GM19193 (cell line): ENCODE data around the gene RASA1.

Source experiments
- POLR2A ChIP-seq: IDR thresholded peaks from 4 replicates; pipeline ENCODE4 v1.6.1; 2011; ENCODE audit not compliant: insufficient read depth, insufficient read length; ENCODE audit errors: extremely low read depth

RASA1 gene

DNA sequence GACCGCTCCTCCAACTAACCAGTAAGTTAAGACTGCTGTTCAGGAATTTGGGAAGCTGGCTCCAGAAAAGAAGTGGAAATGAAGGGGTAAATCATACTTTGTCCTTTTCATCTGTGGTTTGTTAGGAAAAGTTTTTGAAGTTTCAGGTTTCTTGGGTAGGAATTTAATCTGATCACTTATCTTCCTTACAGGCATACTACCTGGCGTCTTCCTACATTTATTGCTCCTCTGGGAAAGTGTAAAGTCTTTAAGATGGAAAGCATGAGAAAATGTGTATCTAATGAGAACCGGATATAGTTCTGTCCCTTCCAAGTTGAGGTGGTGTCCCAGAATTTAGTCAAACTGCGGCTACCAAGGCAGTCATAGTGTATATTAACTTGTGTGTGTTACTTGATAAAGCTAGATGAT, 1.3 kb downstream of the RASA1 start:
- no peak for TF ChIP-seq POLR2A

GRCh38 chr5:87276655-87277054, 9.0 kb downstream of the RASA1 start:
- TF ChIP-seq POLR2A = no peak

DNA sequence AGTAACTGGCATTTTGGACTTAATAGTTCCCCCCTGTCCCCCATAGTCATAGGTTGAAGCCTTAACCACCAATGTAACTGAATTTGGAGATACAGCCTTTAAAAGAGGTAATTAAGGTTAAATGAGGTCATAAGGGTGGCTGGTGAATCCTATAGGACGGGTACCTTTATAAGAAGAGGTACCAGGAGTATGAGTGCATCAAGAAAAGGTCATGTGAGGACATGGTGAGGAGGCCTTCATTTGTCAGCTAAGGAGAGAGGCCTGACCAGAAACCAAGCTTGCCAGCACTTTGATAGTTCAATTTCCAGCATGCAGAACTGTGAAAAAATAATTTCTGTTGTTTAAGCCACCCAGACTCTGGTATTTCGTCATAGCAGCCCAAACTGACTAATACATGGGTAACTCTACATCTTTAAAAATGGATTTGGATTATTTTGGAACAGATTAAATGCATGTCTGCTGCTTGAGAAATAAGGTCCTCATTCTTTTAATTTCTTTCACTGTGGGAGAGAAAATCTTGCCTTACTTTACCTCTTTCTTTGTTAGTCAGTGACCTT, 9.7 kb downstream of the RASA1 start:
- TF ChIP-seq POLR2A = no peak

DNA sequence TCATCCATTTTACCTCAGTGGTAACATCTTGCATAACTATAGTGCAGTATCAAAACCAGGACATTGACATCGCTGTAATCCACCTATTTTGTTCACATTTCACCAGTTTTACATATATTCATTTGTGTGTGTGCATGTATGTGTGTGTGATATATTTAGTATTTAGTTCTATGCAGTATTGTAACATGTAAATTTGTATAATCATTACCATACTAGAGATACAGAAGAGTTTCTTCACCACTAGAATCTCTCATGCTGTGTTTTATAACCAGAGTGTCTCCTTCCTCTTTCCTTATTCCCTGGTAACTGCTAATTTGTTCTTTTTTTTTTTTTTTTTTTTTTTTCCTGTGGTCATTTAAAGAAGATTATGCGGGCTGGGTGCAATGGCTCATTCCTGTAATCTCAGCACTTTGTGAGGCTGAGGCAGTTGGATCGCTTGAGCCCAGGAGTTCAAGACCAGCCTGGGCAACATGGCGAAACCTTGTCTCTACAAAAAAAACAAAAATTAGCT, 11.0 kb downstream of the RASA1 start:
- no peak for TF ChIP-seq POLR2A

DNA sequence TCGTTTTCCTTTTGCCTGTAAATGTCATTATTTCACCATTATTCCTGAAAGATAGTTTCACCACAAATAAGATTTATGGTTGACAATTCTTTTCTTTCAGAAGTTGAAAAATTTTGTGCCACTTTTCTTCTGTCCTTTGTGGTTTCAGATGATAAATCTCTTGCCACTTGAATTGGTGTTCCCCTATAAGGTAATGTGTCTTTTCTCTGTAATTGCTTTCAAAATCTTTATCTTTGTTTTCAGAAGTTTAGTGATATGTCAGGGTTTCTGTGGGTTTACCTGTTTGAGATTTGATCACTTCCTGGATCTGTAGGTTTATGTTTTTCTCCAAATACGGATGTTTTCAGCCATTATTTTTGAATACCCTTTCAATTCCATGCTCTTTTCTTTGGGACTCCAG, 14.6 kb downstream of the RASA1 start:
- TF ChIP-seq POLR2A = no peak

DNA sequence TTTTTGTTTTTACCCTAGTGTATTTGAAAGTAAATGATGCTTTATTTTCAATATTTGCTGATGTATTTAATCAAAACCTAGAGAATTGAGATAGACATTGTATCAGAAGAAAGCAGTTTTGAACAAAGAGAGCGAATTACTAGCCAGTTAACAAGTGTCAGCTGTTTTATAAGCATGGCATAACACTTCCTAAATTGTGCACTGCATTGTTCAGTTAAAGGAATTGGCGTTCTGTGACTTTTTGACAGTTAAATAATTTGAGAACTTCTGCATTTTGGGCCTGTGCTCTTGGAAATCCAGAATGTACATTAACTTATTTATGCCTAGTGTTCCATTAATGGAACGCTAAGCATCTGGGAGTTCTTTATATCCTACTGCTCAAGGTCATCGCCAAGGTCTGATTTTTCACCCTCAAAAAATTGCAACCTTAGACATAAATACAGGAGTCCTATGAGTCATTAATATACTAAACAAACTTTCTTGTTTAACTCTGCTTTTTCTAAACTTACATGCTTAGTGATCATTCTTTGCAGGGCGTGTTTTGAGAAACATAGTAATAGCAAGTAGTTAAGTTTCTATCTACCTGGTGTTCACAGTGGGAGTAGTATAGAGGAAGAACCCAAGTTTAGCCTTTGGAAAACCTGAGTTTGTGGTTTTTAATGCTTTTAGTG, 31.1 kb downstream of the RASA1 start:
- no peak for TF ChIP-seq POLR2A

GRCh38 chr5:87300176-87300575, 32.5 kb downstream of the RASA1 start:
- no peak for TF ChIP-seq POLR2A

DNA sequence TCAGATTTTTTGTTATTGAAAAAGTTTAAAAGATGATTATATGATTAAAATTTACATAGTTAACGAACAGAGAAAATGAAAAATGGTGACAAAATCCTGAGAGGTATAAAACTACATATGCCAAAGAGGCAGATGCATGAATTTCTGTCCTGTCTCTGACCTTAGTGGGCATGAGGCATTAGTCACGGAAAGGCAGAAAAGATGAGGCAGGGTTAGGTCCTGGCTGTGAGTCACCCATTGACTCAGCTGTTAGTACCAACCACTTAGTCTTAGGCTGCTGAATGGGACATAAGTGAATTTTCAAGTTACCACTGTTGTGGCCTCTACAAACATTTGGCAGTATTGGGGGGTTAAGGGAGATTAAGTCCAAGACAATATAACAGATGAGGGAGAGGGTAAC, 33.1 kb downstream of the RASA1 start:
- TF ChIP-seq POLR2A = no peak

DNA sequence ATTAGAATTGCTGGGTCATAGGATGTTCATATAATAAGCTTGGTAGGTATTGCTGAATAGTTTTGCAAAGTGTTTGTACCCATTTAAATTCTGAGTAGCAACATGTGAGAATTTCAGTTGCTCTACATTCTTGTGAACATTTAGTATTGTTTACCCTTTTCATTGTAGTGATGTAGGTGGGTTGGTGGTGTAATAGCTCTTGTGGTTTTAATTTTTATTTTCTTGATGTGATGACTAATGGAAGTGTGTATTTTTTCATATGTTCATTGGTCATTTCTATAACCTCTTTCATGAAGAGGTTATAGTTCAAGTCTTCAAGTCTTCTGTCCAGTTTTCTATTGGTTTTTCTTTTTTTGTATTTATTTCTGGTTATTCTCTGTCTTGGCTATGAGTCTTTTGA, 34.4 kb downstream of the RASA1 start:
- no peak for TF ChIP-seq POLR2A

DNA sequence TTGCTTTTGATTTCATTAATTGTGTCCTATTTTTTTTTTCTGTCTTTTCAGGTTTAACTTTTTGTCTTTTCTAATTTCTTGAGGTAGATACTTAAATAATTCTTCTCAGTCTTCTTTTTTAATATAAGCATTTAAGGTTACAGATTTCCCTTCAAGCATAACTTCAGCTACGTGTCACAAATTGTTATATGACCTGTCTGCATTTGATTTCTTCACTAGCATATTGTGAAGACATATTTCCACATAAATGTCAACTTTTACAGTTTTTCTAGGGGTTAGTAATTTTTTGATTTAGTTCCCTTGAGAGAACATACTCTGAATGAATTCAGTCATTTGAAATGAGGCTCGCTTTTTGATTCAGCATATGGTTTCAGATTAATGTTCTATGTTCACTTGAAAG, 35.6 kb downstream of the RASA1 start:
- TF ChIP-seq POLR2A = no peak

DNA sequence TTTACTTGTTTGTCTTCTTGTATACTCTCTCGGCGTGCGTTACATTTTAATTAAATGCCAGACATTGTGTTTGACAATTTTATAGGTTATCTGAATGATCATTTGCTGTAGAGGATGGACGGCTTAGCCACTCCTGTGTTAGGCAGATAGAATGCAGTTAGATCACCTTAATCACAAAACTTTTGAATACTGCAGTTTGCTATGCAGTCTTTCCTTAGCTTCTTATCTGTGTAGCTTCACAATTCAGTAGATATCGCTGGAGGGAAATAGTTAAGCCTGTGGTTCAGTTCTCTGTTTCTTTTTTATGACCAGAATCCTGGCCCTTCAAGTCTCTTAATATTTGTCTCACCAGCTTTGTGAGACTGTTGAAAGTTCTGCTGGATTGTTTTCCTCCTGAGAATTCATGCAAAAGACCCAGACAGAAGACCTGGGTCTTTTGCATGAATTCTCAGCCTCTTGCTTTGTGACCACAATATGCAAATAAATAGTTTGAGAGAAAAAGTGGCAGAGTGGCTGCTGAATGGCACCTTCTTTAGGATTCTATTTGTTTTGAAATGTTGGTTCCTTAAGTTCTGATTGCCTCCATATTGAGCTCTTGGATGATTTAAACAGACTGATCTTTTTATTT, 40.2 kb downstream of the RASA1 start:
- TF ChIP-seq POLR2A = no peak

GRCh38 chr5:87311405-87312279, 44.0 kb downstream of the RASA1 start:
- no peak for TF ChIP-seq POLR2A

GRCh38 chr5:87313216-87313615, 45.5 kb downstream of the RASA1 start:
- TF ChIP-seq POLR2A = no peak

DNA sequence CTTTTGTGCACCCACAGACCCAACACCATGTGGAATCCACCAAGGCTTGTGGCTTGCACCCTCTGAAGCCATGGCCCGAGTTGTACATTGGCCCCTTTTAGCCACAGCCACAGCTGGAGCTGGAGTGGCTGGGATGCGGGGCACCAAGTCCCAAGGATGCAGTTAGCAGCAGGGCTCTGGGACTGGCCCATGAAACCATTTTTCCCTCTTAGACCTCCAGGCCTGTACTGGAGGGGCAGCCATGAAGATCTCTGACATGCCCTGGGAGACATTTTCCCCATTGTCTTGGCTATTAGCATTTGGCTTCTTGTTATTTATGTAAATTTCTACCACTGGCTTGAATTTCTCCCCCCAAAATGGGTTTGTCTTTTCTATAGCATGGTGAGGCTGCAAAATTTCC, 51.8 kb downstream of the RASA1 start:
- TF ChIP-seq POLR2A = no peak

- no peak for TF ChIP-seq POLR2A
Measured at GRCh38 chr5:87321605-87322004, 53.9 kb downstream of the RASA1 start.
